Spleen (tissue), 11 donors: Measurements from ENCODE around the gene IL31. TPM values are rescaled to one million over a fixed set of nuclear protein-coding genes. Genes with fewer than 3 reads are reported as not detected.

Experiments
- DNase-seq: peaks from one replicate; pipeline ENCODE4 v3.0.0-alpha.2; 2020
- H3K27ac ChIP-seq, 8 donors: fragments of 200-600 bp; sonication (generic) in 7 of 8; 1 replicate in 4 of 8; 2 replicates in 4 of 8; pipeline versions ENCODE4 v1.5.0 to v1.8.0; 2016 to 2021; ENCODE audit warnings: inconsistent platforms in 4 of 8, mild to moderate bottlenecking in 4 of 8, moderate library complexity in 1 of 8
- H3K27me3 ChIP-seq, 7 donors: fragments of 200-600 bp; sonication (generic) in 6 of 7; replicated peaks in 1 of 7; 1 replicate in 4 of 7; 2 replicates in 3 of 7; pipeline versions ENCODE4 v1.5.0 to v1.8.0; 2016 to 2021; ENCODE audit warnings: inconsistent platforms in 3 of 7, mild to moderate bottlenecking in 1 of 7
- H3K36me3 ChIP-seq, 6 donors: fragments of 200-600 bp; sonication (generic) in 5 of 6; 1 replicate in 4 of 6; 2 replicates in 2 of 6; pipeline versions ENCODE4 v1.5.0 to v1.8.0; 2016 to 2021; ENCODE audit warnings: inconsistent platforms in 2 of 6
- H3K4me1 ChIP-seq, 6 donors: fragments of 200-600 bp; sonication (generic) in 5 of 6; 1 replicate in 3 of 6; 2 replicates in 3 of 6; pipeline versions ENCODE4 v1.5.0 to v1.8.0; 2016 to 2021; ENCODE audit warnings: inconsistent platforms in 3 of 6
- H3K4me3 ChIP-seq, 8 donors: fragments of 200-600 bp; sonication (generic) in 7 of 8; 1 replicate in 4 of 8; 2 replicates in 4 of 8; pipeline versions ENCODE4 v1.5.0 to v1.8.0; 2016 to 2021; ENCODE audit warnings: inconsistent platforms in 4 of 8, mild to moderate bottlenecking in 4 of 8, moderate library complexity in 2 of 8
- H3K9me3 ChIP-seq, 8 donors: fragments of 200-600 bp; sonication (generic) in 7 of 8; 1 replicate in 4 of 8; 2 replicates in 4 of 8; pipeline versions ENCODE4 v1.5.0 to v1.8.0; 2016 to 2021; ENCODE audit warnings: inconsistent platforms in 4 of 8
- CTCF ChIP-seq, 11 experiments: fragments of 200-600 bp in 7 of 11; fragments of 450-650 bp in 4 of 11; sonication (generic) in 4 of 11; IDR thresholded peaks in 8 of 11; conservative IDR thresholded peaks in 3 of 11; 1 replicate in 7 of 11; 2 replicates in 4 of 11; pipeline versions ENCODE4 v1.4.0 to v1.8.0; 2016 to 2021; ENCODE audit warnings: antibody characterized with exemption in 11 of 11, inconsistent platforms in 4 of 11, mild to moderate bottlenecking in 1 of 11
- POLR2A ChIP-seq, 3 donors: fragments of 450-650 bp; IDR thresholded peaks; one replicate each; pipeline ENCODE4 v1.5.1; 2017; ENCODE audit warnings: antibody characterized with exemption in 3 of 3, mild to moderate bottlenecking in 1 of 3
- POLR2AphosphoS5 ChIP-seq, 3 donors: sonication (generic); formaldehyde crosslinking; IDR thresholded peaks; one replicate each; pipeline ENCODE4 v1.5.1; 2017; ENCODE audit warnings: antibody characterized with exemption in 3 of 3
- WGBS, 5 donors: extraction: QIAGEN DNeasy Blood & Tissue Kit in 3 of 5; methylation state at CpG; one replicate each; pipeline versions ENCODE4 v1.1.5 to v1.1.7; 2013 to 2018; 5-methylcytosine and 5-hydroxymethylcytosine counted together
- intact Hi-C: fragments of 100-400 bp; cut with DNase I; formaldehyde crosslinking; loops from one replicate; pipeline ENCODE4 v1.15.0; 2023; ENCODE audit warnings: low total_unique reads
- polyA plus RNA-seq, 3 donors: library from polyadenylated mRNA; stranded (reverse); fragments of 200-250 nt; gene quantifications; one replicate each; pipeline ENCODE4 v1.2.1, GENCODE V29; 2013
- total RNA-seq, 7 donors: library from RNA; depleted of rRNA in 3 of 7; stranded (reverse); fragments of >200 nt in 3 of 7; fragmentation: NEBNext Ultra II Directional in 4 of 7; extraction: Animal tissue kit (Norgen Biotek cat#: 25700) in 4 of 7; gene quantifications; one replicate each; pipeline versions ENCODE4 v1.1.0 to v1.2.1, GENCODE V29; 2016 to 2021
- donor health status: healthy with polysubstance abuse.
- donor health status: DM: no; HTN: no; CAD: no; lungs with moderate emphysema.
- donor health status: DM: no; HTN: no; CAD: no.
- donor health status: Bipolar disorder and iron deficiency.
- donor health status: healthy.
- donor health status: DM: no; HTN: no; CAD: no.
- donor health status: DM: yes; HTN: yes; CAD: no.

The IL31 gene
- total and polyA plus RNA-seq, 10 donors, result not detected

DNA sequence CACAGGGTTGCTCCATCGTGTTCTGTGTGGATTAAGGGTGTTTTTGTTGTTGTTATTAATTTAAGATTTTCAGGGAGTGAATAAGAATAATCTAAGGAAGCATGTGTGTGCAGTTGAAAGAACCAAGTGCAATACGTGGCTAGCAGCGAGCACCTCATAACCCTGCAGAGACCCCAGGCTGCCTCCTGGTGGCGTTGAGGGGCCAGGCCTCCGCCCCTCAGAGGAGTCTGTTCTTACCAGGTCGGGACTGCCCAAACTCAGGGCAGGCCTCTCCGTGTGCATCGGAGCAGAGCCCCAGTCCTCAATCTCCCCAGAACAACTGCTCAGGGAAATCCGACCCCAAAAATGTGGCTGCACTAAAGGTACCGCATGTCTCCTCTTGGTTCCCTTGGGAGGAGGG is 36.8 kb downstream of the IL31 start:
- Histone ChIP-seq H3K27ac (no peak overlapping the region), H3K36me3 (peaks cover 8 to 100% (median 78%) of the 10 kb centered on the region in 6 donors), H3K9me3 (no peaks in the 10 kb centered on the region), H3K4me1 (no peaks in the 10 kb centered on the region), H3K4me3 (no peak overlapping the region), H3K27me3 (no peaks in the 10 kb centered on the region)
- DNase-seq, result no peak
- WGBS, 5 donors, result 86 to 90% (median 88%) methylated on average over 10 of the region's 10 CpGs
- intact Hi-C loops, result no loop called here
- TF ChIP-seq POLR2A (IDR thresholded peaks at IDR 0.05) (no peak), POLR2AphosphoS5 (IDR thresholded peaks at IDR 0.05) (no peak), CTCF (IDR thresholded peaks at IDR 0.05 in 8 of 11, conservative IDR thresholded peaks at IDR 0.05 in 3 of 11) (no peak)

DNA sequence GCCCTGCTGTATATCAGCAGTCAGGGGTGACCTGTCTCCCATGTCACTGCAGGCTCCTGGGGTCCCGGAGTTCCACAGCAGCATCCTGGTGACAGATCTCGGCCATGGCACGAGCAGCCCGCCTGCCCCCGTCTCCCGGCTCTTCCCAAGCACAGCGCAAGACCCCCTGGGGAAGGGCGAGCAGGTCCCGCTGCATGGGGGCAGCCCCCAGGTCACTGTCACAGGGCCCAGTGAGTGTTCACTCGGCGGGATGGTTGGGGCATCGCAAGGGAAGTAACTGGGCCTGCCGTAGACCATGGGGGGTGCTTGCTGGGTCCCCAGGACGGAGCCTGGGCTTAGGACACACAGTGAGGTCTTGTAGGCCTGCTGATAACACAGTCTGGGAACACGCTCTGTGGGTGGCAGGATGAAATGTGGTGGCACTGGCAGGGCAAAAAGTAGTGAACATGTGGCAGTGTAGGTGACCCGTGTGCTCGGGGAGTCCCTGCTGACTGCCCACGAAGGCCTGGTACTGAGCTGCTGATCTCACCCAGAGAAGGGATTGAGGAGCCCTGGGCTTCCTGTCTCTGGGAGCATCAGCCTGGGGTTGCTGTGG is 38.5 kb downstream of the IL31 start:
- Histone ChIP-seq H3K27ac (no peak overlapping the region), H3K27me3 (no peaks in the 10 kb centered on the region), H3K4me1 (no peaks in the 10 kb centered on the region), H3K9me3 (no peaks in the 10 kb centered on the region), H3K36me3 (peaks cover 0 to 100% (median 76%) of the 10 kb centered on the region in 6 donors), H3K4me3 (no peak overlapping the region)
- intact Hi-C loops, result no loop called here
- 94 to 98% (median 97%) methylated on average over 10 to 18 of the region's 18 CpGs for WGBS, 5 donors
- DNase-seq, result no peak
- no peak for TF ChIP-seq CTCF (IDR thresholded peaks at IDR 0.05 in 8 of 11, conservative IDR thresholded peaks at IDR 0.05 in 3 of 11)
- TF ChIP-seq POLR2AphosphoS5 (IDR thresholded peaks at IDR 0.05), result peak in 2 of 3 donors; percentile 6 to 72

DNA sequence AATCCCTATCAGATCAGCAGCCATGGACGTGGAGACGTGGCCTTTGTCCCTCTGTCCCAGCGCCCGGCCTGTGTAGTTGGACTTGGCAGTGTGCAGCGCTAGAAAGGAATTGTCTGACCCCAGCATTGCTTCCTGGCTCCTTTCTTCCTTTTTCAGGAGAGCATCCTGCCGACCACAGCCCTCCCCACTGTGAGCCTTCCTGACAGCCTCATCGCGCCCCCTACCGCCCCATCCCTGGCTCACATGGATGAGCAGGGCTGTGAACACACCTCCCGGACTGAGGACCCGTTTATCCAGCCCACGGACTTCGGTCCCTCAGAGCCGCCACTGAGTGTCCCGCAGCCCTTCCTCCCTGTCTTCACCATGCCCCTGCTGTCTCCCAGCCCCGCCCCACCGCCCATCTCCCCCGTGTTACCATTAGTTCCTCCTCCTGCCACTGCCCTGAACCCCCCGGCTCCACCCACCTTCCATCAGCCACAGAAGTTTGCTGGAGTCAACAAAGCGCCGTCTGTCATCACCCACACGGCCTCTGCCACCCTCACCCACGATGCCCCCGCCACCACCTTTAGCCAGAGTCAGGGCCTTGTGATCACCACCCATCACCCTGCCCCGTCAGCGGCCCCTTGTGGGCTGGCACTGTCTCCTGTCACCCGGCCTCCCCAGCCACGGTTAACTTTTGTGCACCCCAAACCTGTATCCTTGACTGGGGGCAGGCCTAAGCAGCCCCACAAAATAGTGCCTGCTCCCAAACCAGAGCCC is 40.6 kb downstream of the IL31 start:
- Histone ChIP-seq H3K4me1 (no peaks in the 10 kb centered on the region), H3K27me3 (no peaks in the 10 kb centered on the region), H3K4me3 (no peak overlapping the region), H3K27ac (no peak overlapping the region), H3K9me3 (no peaks in the 10 kb centered on the region), H3K36me3 (peaks cover 7 to 100% (median 78%) of the 10 kb centered on the region in 6 donors)
- WGBS, 5 donors, result 82 to 86% (median 83%) methylated on average over 28 of the region's 28 CpGs
- TF ChIP-seq POLR2AphosphoS5 (IDR thresholded peaks at IDR 0.05) (peak in 1 of 3 donors; percentile 65), POLR2A (IDR thresholded peaks at IDR 0.05) (no peak)
- DNase-seq, result no peak
- intact Hi-C loops, result loop anchor here (5.0 kb wide), 1 partner anchor 54 kb away; no protein-coding TSS in a partner anchor

DNA sequence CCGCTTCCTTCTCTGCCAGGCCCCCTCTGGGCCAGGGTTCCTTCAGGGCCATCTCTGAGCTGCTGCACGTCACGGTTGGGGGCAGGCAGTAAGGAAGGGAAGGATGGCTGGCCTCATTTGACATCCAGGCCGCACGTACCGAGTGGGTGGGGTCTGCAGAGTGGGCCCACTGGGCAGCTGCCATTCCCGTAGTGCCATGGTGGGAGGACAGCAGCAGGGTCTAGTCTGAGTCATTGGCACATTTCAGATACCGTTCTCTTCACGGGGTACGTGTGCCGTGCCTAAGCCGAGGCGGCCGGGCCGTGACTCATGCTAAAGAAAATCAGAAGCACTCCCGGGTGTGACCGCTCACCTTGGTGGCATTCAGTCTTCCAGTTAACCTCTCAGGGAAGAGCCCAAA is 43.9 kb downstream of the IL31 start:
- Histone ChIP-seq H3K36me3 (peaks cover 7 to 88% (median 72%) of the 10 kb centered on the region in 6 donors), H3K27ac (no peak overlapping the region), H3K4me3 (no peak overlapping the region), H3K4me1 (peaks cover 0 to 19% (median 11%) of the 10 kb centered on the region in 6 donors), H3K9me3 (no peaks in the 10 kb centered on the region), H3K27me3 (no peaks in the 10 kb centered on the region)
- no peak for DNase-seq
- TF ChIP-seq CTCF (IDR thresholded peaks at IDR 0.05 in 8 of 11, conservative IDR thresholded peaks at IDR 0.05 in 3 of 11), result no peak
- peak in 1 of 3 donors; percentile 56 for TF ChIP-seq POLR2AphosphoS5 (IDR thresholded peaks at IDR 0.05)
- WGBS, 5 donors, result 86 to 93% (median 90%) methylated on average over 13 to 17 of the region's 17 CpGs
- intact Hi-C loops, result loop anchor here (5.0 kb wide), 1 partner anchor 57 kb away; no protein-coding TSS in a partner anchor
